Right ventricle myocardium superior (tissue), 1 donor: ENCODE results near the gene VPS72. TPM values are rescaled to one million over a fixed set of nuclear protein-coding genes. Genes with fewer than 3 reads are reported as not detected.
A peak's percentile ranks its signal among the peaks of the same experiment; 100 is the strongest.

Experiments
- ATAC-seq: fragments of 200-7000 bp; cut with Tn5 transposase; one replicate; pipeline ENCODE4 v1.9.1; 2020; ENCODE audit warnings: mild to moderate bottlenecking; ENCODE audit not compliant: poor library complexity
- DNase-seq: peaks from one replicate; pipeline ENCODE4 v3.0.0-alpha.2; 2020
- intact Hi-C: fragments of 100-400 bp; cut with DNase I; formaldehyde crosslinking; loops from one replicate; pipeline ENCODE4 v1.11.2; 2022
- total RNA-seq: library from RNA; stranded (reverse); fragmentation: NEBNext Ultra II Directional; extraction: Animal tissue kit (Norgen Biotek cat#: 25700); gene quantifications from one replicate; pipeline ENCODE4 v1.2.1, GENCODE V29; 2021
- donor health status: DM: no; HTN: yes; CAD: no; lungs with severe emphysema.

VPS72 gene
- total RNA-seq, 1 donor from 2014 or later, result 37.5 TPM

DNA sequence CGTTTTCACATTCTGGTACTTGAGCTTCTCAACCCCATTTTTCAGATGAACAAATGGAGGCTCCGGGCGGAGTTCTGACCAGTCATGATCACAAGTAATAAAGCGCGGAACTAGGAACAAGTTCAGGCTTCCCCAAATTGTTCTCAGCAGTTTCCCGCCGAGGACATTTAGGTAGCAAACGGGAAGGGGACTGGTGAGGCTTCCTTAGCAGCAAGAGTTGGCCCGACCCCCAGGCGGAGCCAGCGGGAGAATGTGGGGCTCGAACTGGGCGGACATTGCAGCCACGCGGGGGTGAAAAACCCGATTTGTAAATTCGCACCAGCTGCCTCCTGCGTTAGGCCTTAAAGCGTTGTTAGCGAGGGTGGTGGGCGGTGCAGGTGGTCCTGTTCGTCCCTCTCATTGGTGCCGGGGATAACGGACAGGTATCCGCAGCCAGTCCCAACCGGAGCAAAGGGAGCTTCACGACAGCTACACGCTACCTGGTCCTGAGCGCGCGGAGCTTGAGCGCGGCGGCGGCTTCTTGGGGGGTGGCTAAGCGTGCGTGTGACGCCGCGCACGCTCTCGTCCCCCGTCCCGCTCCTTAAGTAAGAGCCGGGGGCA lies 58.9 kb downstream of the VPS72 start:
- peak; percentile 93 for ATAC-seq
- peak; percentile 88 for DNase-seq
- intact Hi-C loops, result no loop called here

DNA sequence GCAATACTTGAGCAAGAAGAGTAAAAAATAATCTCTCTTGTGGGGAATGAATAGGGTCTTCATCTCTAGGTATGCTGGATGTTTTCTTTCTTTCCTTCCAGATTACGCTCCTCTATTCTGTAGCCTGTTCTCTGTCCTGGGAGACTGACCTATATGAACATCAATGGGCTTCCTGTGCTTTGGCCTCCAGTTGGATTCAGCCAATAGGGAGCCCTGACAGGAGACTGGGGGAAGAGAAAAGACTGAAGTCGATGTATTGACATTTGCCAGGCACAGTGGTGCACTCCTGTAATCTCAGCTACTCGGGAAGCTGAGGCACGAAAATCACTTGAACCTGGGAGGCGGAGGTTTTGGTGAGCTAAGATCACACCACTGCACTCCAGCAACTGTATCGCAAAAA lies 61.2 kb downstream of the VPS72 start:
- intact Hi-C loops, result no loop called here
- DNase-seq (no peak), ATAC-seq (no peak)

Other genes with a start within 250 kb of the VPS72 start
- 82.5 TPM for gene CERS2, start 215.4 kb downstream of the VPS72 start, total RNA-seq
- not detected for gene ANXA9, start 207.9 kb downstream of the VPS72 start, total RNA-seq
- gene MINDY1, start 183.3 kb downstream of the VPS72 start, total RNA-seq, result 41.6 TPM
- 41.3 TPM for gene PRUNE1, start 181.7 kb downstream of the VPS72 start, total RNA-seq
- gene BNIPL, start 153.6 kb downstream of the VPS72 start, total RNA-seq, result 0.43 TPM
- gene C1orf56, start 142.4 kb downstream of the VPS72 start, total RNA-seq, result 7.3 TPM
- gene CDC42SE1, start 130.6 kb downstream of the VPS72 start, total RNA-seq, result 24.3 TPM
- gene MLLT11, start 129.8 kb downstream of the VPS72 start, total RNA-seq, result 2.9 TPM
- 9.5 TPM for gene GABPB2, start 119.4 kb downstream of the VPS72 start, total RNA-seq
- 56.6 TPM for gene SEMA6C, start 43.6 kb downstream of the VPS72 start, total RNA-seq
- gene TNFAIP8L2, start 33.5 kb downstream of the VPS72 start, total RNA-seq, result 1.5 TPM
- gene LYSMD1, start 24.3 kb downstream of the VPS72 start, total RNA-seq, result 10.7 TPM
- 17.5 TPM for gene SCNM1, start 24.1 kb downstream of the VPS72 start, total RNA-seq
- not detected for gene TMOD4, start 14.2 kb downstream of the VPS72 start, total RNA-seq
- 33.5 TPM for gene PIP5K1A, start 8.4 kb upstream of the VPS72 start, total RNA-seq
- 138 TPM for gene PSMD4, start 64.5 kb upstream of the VPS72 start, total RNA-seq
- 12.4 TPM for gene ZNF687, start 92.1 kb upstream of the VPS72 start, total RNA-seq
- gene PI4KB, start 137.2 kb upstream of the VPS72 start, total RNA-seq, result 41.0 TPM
- 16.3 TPM for gene RFX5, start 157.1 kb upstream of the VPS72 start, total RNA-seq
- 119 TPM for gene SELENBP1, start 182.5 kb upstream of the VPS72 start, total RNA-seq
- gene PSMB4, start 209.4 kb upstream of the VPS72 start, total RNA-seq, result 177 TPM